Activated T-cell treated with anti-CD3 and anti-CD28 coated beads for 4 hours (primary cell): Measurements from ENCODE around the gene ALPK3.

ENCODE experiments used
- DNase-seq: peaks from one replicate; pipeline ENCODE4 v3.0.0-alpha.2; 2020

ALPK3 gene

GRCh38 chr15:84901540-84901939, 84.4 kb downstream of the ALPK3 start:
- no peak for DNase-seq

DNA sequence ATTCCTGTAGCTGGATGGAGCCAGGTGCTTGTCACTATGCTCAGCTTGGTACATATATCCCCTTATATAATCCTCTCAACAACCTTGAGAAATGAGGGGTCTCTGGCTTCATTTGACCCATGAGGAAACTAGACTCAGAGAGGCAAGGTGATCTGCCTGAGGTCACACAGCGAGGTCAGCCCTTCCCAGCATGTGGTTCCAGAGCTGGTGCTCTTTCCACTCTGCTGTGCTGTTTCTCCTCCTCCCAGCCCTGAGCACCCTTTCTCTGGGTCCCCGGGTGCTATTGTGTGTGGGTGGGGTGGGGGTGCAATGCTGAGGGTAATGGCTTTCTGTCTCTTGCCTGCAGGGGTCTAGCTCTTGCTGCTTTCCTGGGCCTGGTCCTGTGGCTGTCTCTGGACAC, 86.6 kb downstream of the ALPK3 start:
- no peak for DNase-seq

DNA sequence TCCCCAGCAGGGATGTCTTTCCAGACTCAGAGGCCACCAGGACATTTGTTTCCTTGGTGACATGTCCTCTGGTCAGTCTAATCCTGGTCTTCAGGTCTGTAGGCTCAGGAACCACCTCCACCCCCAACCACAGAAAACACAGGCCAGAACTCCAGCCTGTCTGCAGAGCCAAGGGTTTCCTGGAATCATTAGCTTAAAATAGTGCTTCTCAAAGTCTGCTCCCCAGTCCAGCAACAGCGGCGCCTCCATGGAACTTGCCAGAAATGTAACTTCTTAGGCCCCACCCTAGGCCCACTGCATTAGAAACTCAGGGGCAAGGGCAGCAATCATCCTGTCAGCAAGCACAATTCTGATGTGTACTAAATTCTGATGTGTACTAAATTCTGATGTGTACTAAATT, 87.3 kb downstream of the ALPK3 start:
- no peak for DNase-seq

DNA sequence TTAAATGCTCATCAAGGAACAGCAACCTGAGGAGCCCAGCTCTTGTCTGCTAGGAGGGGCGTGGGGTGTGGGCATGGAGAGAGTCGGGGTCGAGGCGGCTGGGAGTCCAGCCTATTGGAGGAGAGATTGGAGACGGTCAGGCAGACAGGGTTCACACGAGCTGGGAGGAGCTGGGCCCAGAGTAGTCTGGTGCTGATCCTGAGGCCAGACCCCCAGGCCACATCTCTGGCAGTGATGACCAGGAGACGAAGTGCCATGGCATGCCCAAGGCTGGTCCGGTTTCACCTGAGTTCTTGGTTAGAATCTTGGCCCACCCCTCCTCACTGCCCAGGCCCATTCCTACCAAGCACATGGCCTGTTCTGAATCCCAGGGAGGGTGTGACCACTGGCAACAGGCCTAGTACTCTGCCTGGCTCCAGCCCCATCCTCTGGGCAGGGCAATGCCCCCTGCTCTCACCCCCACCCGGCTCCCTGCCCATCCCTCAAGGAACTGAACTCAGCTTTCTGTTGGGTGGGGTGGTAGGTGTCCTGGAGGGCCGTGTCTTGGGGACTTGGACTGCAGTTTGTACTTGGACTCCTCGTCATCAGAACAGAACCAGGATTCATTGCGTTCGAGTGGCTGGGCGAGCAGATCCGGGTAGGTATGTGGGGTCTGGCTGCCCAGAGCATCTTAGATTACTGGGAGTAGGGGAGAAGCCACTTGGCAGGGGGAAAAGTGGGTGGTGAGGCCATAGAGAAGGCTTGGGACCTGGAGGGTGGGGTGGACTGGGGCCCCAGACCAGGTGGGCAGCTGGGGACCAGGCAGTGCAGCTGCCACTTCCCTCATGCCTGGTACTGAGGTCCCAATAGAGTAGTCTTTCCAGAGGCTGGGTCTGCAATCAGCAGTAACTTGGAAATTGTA, 88.1 kb downstream of the ALPK3 start:
- no peak for DNase-seq

DNA sequence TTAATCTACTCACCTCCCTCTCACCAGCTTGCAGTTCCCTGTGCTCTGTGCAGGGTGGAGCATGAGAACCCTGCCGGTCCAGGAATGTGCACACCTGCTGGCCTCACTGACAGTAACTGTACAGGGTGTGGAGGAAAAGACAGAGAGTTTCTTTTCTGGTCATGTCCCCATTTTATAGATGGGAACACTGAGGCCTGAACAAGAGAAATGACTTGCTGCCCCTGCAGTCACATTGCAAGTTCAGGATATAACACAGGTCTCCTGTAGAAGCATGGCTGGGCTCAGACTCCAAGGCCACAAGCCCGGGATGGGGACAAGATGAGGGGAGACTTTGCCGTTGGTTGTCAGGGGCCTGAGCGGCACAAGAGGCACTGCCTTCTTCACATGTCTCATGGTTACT, 90.6 kb downstream of the ALPK3 start:
- DNase-seq: no peak

GRCh38 chr15:84908564-84908963, 91.4 kb downstream of the ALPK3 start:
- DNase-seq: no peak

- no peak for DNase-seq
Measured at GRCh38 chr15:84909029-84909428, 91.9 kb downstream of the ALPK3 start.

DNA sequence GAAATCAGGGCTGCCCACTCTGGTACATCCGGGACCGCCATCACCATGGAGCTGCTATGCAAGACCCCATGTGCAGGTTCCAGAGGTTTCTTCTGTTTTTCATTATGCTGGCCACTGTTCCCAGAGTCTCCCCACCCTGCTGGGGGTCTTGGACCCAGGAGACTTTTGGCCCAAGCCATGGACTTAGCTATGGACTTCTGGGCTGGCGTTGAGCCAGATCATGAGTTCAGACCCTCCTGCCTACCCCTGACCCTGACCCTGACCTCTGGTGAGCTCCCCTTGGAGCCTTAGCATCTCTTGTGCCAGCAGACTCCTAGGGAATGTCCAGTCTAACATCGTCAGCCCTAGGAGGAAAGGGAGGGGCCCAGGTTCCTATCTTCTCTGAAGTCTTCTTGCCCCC, 92.6 kb downstream of the ALPK3 start:
- DNase-seq: no peak

- DNase-seq: no peak
Measured at GRCh38 chr15:84910928-84911623, 93.9 kb downstream of the ALPK3 start.

DNA sequence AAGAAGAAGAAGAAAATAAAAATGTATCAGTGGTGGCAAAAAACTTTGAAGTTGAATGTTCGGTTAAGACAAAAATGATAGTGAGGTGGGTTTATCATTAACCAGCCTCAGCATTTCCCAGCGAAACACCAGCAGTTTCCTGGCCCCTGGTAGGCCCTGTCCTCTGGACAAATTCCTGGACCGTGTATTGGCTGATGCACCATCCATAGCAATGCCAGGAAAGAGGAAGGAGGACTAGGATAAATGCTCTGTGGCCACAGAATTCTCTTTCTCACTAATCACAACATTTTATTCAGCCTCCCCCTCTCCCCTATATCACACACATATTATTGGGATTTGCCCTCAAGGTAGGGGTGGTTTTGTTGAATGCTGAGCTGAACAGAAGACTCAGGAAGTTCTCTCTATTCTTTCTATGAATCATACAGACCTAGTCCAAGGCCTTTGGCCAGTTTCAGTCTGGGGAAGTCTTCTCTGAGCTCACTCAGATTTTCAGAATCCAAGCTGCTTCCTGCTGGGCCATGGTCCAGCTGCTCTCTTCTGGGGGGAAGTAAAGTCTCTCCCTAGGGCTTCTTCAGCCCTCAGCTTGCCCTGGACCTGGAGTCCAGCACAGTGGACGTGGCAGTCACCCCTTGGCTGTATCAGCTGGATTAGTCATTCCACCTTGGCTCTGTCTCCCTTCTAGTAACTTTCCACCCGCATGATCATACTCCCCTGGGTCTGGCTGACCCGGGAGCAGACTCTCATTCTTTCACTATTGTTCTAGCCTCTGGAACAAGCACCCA, 94.9 kb downstream of the ALPK3 start:
- no peak for DNase-seq

GRCh38 chr15:84913360-84913723, 96.2 kb downstream of the ALPK3 start:
- DNase-seq: no peak

- no peak for DNase-seq
Measured at GRCh38 chr15:84914351-84914750, 97.2 kb downstream of the ALPK3 start.

DNA sequence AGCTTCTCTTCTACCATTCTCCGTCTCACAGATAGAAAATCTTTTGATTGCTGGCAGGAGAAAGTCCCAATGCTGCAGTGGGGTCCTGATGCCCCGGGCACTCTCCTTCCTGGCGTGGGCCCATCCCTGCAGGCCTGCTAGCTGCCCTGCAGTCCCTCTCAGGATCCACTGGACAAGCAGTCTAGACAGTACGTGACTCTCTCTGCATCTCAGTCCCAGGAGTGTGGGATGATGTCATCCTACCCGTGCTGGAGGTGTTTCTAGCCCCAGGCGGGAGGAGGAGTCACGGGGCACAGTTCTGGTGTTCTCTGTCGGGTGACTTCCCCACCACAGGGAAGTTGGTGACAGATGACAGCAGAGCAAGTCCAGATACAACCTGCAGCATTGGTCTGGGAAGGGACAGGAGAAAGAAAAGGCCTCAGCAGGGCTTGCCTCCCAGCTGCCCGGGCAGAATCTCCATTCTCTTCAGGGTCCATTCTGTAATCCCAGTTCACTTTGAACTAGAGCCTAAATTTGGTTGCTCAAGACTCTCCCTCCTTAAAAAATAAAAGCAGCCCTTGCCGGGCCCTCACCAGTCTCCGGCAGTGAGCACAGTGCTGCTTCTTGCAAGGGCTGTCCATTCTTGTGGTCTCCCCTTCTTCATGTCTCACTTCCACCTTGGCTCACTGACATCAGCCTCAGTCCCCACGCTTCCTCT, 97.9 kb downstream of the ALPK3 start:
- peak; percentile 2 for DNase-seq

- DNase-seq: no peak
Measured at GRCh38 chr15:84915606-84915958, 98.4 kb downstream of the ALPK3 start.

- no peak for DNase-seq
Measured at GRCh38 chr15:84917452-84917851, 100.3 kb downstream of the ALPK3 start.

DNA sequence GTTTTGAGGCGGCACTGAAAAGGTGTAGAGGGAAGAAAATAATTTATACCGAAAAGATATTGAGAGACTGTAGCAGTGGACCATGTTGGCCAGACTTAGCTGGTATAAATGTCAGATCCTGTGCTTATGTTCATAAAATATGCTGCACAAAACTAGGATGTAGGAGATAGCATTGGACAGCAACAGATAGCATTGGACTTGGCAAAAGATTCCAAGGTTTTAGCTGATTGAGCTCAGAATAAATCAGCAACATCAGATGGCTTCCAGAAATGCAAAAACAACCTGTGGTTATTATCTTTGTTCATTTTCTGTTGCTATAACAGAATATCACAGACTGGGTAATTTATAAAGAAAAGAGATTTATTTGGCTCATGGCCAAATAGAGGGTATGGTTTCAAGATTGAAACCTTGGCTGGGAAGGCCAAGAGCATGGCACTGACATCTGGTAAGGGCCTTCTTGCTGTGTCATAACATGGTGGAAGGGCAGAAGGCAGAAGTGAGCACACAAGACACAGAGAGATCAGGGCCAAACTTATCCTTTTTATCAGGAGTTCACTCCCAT, 102.0 kb downstream of the ALPK3 start:
- DNase-seq: no peak

DNA sequence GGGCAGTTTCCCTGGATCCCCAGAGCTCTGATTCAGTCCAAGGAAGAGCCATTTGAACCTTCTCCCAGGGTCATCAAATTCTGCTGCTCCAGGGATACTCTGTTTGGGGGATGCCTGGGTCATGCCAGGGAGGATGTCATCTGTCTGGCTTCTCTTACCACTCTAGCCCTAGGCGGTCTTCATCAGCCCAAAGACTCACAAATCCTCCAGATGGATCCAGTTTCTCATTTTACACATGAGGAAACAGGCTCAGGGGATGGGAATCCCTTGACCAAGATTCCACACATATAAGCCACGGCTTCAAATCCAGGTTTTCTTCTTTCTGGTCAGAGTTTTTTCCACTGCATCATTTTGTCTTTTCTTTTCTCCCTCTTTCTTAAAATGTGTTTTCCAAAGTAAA, 104.0 kb downstream of the ALPK3 start:
- no peak for DNase-seq

DNA sequence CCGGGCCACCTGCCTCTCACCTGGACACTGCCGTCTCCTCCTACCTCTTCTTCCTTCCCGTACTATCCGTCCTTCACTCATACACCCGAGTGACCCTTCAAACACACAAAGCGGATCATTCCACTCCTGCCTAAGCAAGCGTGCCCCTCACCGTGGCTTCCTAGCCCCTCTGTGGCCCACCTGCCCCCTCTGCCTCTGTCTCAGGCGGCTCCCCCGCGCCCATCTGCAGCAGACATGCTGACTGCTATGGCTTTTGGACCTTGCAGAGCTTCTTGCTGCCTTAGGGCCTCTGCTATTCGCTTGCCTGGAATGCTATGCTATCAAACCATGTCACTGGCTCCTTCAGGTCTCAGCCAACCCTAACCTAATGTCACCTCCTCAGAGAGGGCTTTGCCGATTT, 105.4 kb downstream of the ALPK3 start:
- no peak for DNase-seq
